ENCODE data around the gene SHLD2.
A peak's percentile ranks its signal among the peaks of the same experiment; 100 is the strongest.

DNA sequence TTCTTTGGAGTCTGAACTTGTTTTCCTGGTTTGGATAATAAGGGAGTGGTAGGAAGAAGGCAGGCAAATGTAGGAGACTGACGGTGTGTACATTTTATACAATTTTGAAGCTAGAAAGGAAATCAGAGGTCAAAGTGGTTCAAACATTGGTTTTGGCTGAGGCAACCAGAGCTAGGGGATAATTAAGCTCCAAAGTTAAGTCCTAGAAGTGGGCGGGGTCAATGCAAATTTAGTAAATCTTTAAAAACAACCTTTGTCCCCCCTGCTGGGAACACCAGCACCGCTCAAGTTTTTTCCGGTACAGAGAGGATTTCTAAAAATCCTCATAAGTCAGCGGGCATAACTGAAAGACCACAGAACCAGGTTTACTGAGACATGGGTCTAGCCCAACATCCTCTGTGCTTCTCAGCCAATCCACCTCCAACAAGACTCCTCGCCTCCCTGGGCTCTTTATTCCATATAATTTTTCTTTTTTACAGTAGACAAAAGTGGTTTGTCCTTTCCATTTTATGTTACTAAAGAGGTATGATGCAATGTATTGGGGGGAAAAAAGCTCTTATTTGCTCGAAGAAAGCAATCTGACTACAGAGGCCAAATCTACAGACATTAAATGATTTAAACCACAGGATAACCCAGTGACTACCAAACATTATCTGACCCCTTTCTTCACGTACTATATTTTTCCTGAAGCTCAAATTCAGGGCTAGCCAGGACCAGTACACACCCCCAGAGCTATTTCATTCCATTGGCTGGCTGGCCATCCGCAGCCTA, 2.0 kb upstream of the SHLD2 start:
- TF ChIP-seq, protein P1, sequence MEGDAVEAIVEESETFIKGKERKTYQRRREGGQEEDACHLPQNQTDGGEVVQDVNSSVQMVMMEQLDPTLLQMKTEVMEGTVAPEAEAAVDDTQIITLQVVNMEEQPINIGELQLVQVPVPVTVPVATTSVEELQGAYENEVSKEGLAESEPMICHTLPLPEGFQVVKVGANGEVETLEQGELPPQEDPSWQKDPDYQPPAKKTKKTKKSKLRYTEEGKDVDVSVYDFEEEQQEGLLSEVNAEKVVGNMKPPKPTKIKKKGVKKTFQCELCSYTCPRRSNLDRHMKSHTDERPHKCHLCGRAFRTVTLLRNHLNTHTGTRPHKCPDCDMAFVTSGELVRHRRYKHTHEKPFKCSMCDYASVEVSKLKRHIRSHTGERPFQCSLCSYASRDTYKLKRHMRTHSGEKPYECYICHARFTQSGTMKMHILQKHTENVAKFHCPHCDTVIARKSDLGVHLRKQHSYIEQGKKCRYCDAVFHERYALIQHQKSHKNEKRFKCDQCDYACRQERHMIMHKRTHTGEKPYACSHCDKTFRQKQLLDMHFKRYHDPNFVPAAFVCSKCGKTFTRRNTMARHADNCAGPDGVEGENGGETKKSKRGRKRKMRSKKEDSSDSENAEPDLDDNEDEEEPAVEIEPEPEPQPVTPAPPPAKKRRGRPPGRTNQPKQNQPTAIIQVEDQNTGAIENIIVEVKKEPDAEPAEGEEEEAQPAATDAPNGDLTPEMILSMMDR (IDR thresholded peaks at IDR 0.05; ENCODE audit: low read length): peak; percentile 46
- TF ChIP-seq EZH2 (optimal IDR thresholded peaks at IDR 0.05; ENCODE audit: low read depth, low read length): no peak

Measured in MM.1S (cell line).